Effector memory CD8-positive, alpha-beta T cell (primary cell): ENCODE results near the gene RHCG.

Source experiments
- ATAC-seq: fragments of 150-1000 bp; cut with Tn5 transposase; replicated peaks from 2 replicates; pipeline ENCODE4 v1.10.0; 2021; ENCODE audit warnings: mild to moderate bottlenecking, moderate library complexity
- DNase-seq, 3 experiments: peaks; one replicate each; pipeline ENCODE4 v3.0.0; 2021
- H3K27ac Mint-ChIP-seq, 2 donors: one replicate each; pipeline ENCODE4 v1.8.0; 2022; ENCODE audit warnings: mild to moderate bottlenecking in 2 of 2, mixed read lengths in 2 of 2, moderate library complexity in 2 of 2
- H3K27me3 Mint-ChIP-seq, 2 donors: one replicate each; pipeline ENCODE4 v1.8.0; 2022; ENCODE audit warnings: mixed read lengths in 2 of 2
- H3K36me3 Mint-ChIP-seq: one replicate; pipeline ENCODE4 v1.8.0; 2022; ENCODE audit warnings: mild to moderate bottlenecking, moderate library complexity, mixed read lengths; ENCODE audit not compliant: insufficient read depth
- H3K4me1 Mint-ChIP-seq, 2 donors: one replicate each; pipeline ENCODE4 v1.8.0; 2022; ENCODE audit warnings: low read depth in 2 of 2, mixed read lengths in 2 of 2
- H3K4me3 Mint-ChIP-seq, 2 donors: one replicate each; pipeline ENCODE4 v1.8.0; 2022; ENCODE audit warnings: mild to moderate bottlenecking in 2 of 2, mixed read lengths in 2 of 2, moderate library complexity in 2 of 2
- H3K9me3 Mint-ChIP-seq, 2 donors: one replicate each; pipeline ENCODE4 v1.8.0; 2022; ENCODE audit warnings: mixed read lengths in 2 of 2

RHCG gene

DNA sequence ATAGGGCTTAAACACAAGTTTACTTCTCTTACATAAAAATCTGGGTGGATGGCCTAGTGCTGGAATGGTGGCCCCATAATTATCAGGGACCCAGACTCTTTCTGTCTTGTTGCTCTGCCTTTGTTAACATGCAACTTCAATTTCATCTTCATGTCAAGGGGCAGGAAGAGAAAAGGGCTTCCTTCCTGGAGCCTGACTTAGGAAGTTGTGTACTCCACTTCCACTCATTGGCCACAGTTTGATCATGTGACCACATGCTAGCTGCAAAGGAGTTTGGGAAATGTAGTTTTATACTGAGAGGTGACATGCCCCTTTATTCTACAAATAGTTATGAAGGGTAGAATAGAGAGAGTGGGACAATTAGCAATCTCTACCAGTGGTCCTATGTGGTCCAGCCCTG, 39.3 kb downstream of the RHCG start:
- Mint-ChIP-seq H3K9me3 (no peaks in the 10 kb centered on the region), H3K4me1 (peaks cover 0 to 2% of the 10 kb centered on the region in 2 donors), H3K27me3 (peaks cover 20 to 45% of the 10 kb centered on the region in 2 donors), H3K27ac (no peak overlapping the region), H3K4me3 (no peak overlapping the region), H3K36me3 (peaks cover 5% of the 10 kb centered on the region)
- DNase-seq (no peak), ATAC-seq (no peak)

DNA sequence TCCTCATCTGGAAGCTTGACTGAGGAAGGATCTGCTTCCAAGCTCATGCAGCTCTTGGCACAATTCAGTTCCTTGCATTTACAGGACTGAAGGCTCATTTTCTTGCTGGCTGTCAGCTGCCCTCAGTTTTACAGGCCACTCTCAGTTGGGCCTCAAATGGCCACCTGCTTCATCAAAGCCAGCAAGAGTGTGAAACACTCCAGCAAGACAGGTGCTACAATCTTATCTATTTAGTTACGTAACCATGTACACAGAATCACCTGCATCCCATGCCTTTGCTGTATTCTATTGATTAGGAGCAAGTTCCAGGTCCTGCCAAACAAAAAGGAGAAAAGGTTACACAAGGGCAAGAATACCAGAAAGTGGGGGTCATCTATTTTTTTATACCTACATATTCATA, 40.8 kb downstream of the RHCG start:
- Mint-ChIP-seq H3K27ac (no peak overlapping the region), H3K36me3 (no peaks in the 10 kb centered on the region), H3K9me3 (no peaks in the 10 kb centered on the region), H3K4me3 (no peak overlapping the region), H3K27me3 (peaks cover 18 to 37% of the 10 kb centered on the region in 2 donors), H3K4me1 (no peaks in the 10 kb centered on the region)
- no peak for ATAC-seq
- no peak for DNase-seq

DNA sequence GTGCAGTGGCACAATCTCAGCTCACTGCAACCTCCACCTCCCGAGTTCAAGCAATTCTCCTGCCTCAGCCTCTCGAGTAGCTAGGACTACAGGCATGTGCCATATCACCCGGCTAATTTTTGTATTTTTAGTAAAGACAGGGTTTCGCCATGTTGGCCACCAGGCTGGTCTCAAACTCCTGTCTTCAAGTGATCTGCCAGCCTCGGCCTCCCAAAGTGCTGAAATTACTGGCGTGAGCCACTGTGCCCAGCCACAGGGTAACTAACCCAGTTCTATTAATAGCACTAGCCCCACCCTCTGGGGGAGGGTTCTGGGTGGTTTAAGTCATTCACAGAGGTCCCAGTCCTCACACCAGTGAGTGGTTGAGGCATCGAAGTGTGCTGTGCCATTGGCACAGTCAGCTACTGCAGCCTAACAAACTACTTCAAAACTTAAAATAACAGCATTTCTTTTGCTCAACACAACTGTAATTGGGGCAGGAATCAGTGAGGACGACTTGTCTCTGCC, 44.0 kb downstream of the RHCG start:
- no peak for DNase-seq
- Mint-ChIP-seq H3K9me3 (no peaks in the 10 kb centered on the region), H3K27me3 (peaks cover 42 to 44% of the 10 kb centered on the region in 2 donors), H3K4me3 (no peak overlapping the region), H3K4me1 (no peaks in the 10 kb centered on the region), H3K27ac (no peak overlapping the region), H3K36me3 (no peaks in the 10 kb centered on the region)
- no peak for ATAC-seq

DNA sequence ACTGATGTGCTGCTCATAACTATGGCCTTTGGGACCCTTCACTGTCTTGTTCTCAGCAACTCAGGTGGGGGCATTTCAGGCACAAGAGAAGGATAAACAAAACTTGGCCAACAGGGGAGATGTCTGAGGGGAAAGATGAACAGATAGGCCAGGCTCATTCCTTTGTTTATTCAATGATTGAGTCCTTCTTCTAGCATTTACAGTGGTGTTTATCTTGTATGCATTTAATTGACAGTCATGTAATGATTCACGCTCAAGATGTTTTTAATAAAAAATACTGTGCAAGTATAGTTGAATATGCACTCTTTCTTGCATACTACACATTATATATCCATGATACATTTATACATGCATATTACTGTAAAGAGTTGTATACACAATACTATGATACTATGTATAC, 44.5 kb downstream of the RHCG start:
- Mint-ChIP-seq H3K9me3 (no peaks in the 10 kb centered on the region), H3K36me3 (no peaks in the 10 kb centered on the region)
- no peak for DNase-seq

DNA sequence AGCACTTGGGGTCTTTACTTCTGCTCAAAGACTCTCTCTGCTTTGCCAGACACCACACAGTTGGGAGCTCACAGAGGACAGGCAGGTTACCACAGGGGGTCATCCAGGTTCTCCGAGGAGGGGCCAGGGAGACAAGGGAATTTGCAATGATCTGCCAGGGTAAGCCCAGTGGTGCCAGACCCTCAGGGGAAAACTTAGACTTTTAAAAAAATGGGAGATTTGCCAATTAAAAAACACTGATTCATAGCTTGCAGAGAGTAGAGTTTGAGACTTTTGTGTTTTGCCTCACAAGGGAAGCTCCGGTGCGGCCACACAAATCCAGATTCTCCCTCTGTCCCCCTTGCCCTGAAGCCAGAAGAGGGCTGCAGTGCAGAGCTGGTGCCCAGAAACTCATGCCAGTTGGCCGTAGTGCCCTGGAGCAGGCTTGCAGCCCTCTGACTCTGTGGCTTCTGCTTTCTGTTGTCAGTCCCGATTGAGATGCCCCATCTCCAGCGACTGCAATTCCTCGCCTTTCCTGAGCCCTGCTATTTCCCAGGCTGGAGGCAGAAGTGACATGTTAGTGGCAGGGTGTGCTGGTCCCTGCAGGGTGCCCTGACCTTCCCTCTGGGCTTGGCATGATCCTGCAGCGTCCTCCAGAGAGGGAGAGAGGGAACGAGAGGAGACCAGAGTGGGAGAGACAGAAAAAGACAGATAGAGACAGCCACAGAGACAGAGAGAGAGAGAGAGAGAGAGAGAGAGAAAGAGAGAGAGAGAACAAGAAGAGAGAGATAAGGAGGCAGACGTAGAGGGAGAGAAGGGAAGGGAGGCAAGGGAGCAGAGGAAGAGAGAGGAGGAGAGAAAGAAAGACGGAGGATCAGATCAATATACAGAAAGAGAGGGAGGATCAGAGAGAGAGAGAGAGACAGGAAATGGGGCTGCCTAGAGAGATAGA, 46.0 kb downstream of the RHCG start:
- no peak overlapping the region for H3K4me3 Mint-ChIP-seq
- peaks cover 61 to 64% of the 10 kb centered on the region in 2 donors for H3K27me3 Mint-ChIP-seq

More for the DNA sequence above, 44.5 kb downstream of the RHCG start:
- no peak overlapping the region for H3K27ac Mint-ChIP-seq
- H3K27me3 Mint-ChIP-seq: peaks cover 47 to 49% of the 10 kb centered on the region in 2 donors
- H3K4me1 Mint-ChIP-seq: no peaks in the 10 kb centered on the region
- no peak for ATAC-seq
- no peak overlapping the region for H3K4me3 Mint-ChIP-seq

GRCh38 chr15:89448825-89449224, 47.6 kb downstream of the RHCG start:
- H3K36me3 Mint-ChIP-seq: no peaks in the 10 kb centered on the region
- no peak overlapping the region for H3K4me3 Mint-ChIP-seq
- ATAC-seq (no peak), DNase-seq (no peak)
- peaks cover 69 to 79% of the 10 kb centered on the region in 2 donors for H3K27me3 Mint-ChIP-seq
- H3K9me3 Mint-ChIP-seq: no peaks in the 10 kb centered on the region
- no peaks in the 10 kb centered on the region for H3K4me1 Mint-ChIP-seq
- no peak overlapping the region for H3K27ac Mint-ChIP-seq

More for the DNA sequence above, 46.0 kb downstream of the RHCG start:
- Mint-ChIP-seq H3K36me3 (no peaks in the 10 kb centered on the region), H3K4me1 (no peaks in the 10 kb centered on the region), H3K27ac (no peak overlapping the region), H3K9me3 (no peaks in the 10 kb centered on the region)
- no peak for DNase-seq
- no peak for ATAC-seq

DNA sequence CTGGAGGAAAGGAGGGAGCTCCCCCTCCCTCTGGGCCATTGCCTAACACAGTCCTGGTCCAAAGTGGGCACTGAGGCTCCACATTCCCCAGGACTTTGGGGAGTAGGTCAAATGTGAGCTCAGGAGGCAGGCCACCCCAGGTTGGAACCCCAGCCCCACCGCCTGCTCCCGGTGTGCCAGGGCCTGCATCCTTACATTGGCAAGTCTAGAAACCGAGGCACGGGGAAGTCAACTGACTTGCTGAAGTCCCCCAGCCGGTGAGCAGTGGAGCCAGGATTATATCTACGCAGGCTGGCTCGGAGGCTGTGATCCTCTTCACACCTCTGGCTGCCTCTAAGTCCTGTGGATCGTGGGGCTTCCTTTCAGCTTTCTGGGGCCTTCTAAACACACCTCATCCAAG, 48.7 kb downstream of the RHCG start:
- peaks cover 58 to 85% of the 10 kb centered on the region in 2 donors for H3K27me3 Mint-ChIP-seq
- H3K36me3 Mint-ChIP-seq: peaks cover 3% of the 10 kb centered on the region
- DNase-seq: no peak
- no peak overlapping the region for H3K4me3 Mint-ChIP-seq
- H3K4me1 Mint-ChIP-seq: no peaks in the 10 kb centered on the region
- no peak for ATAC-seq
- H3K9me3 Mint-ChIP-seq: no peaks in the 10 kb centered on the region
- H3K27ac Mint-ChIP-seq: no peak overlapping the region

DNA sequence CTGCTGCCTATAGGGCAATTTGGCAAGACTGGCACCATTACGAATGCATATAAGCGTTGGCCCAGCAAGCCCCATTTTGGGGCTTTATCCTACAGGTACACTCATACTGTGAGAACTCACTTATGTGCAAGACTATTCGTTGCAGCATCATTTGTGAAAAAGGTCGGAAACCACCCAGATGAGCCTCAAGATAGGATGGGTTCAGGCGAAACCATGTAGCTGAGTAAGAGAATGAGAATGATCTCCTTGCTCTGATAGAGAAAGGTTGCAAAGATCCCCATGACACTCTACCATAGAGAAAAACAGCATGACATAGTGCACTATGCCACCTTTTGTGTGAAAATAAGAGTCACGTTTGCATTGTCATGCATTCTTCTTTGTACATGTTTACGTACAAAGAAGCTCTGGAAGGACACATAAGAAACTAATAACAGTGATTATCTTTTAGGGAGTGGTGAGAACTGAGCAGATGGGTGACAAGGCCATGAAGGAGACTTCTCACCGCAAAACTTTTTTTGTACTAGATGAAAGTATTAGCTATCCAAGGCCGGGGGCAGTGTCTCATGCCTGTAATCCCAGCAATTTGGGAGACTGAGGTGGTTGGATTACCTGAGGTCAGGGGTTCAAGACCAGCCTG, 50.0 kb downstream of the RHCG start:
- no peak overlapping the region for H3K4me3 Mint-ChIP-seq
- H3K9me3 Mint-ChIP-seq: no peaks in the 10 kb centered on the region
- H3K27ac Mint-ChIP-seq: no peak overlapping the region
- ATAC-seq (no peak), DNase-seq (no peak)
- peaks cover 0 to 2% of the 10 kb centered on the region in 2 donors for H3K4me1 Mint-ChIP-seq
- H3K36me3 Mint-ChIP-seq: peaks cover 3% of the 10 kb centered on the region
- H3K27me3 Mint-ChIP-seq: peaks cover 63 to 93% of the 10 kb centered on the region in 2 donors

GRCh38 chr15:89445518-89445917, 50.9 kb downstream of the RHCG start:
- ATAC-seq: no peak
- Mint-ChIP-seq H3K4me3 (no peak overlapping the region), H3K9me3 (no peaks in the 10 kb centered on the region), H3K27me3 (peaks cover 57 to 88% of the 10 kb centered on the region in 2 donors), H3K27ac (no peak overlapping the region), H3K36me3 (peaks cover 3% of the 10 kb centered on the region), H3K4me1 (peaks cover 0 to 2% of the 10 kb centered on the region in 2 donors)
- no peak for DNase-seq

GRCh38 chr15:89444241-89445225, 51.9 kb downstream of the RHCG start:
- Mint-ChIP-seq H3K4me3 (no peak overlapping the region), H3K27me3 (peaks cover 55 to 89% of the 10 kb centered on the region in 2 donors), H3K4me1 (peaks cover 0 to 2% of the 10 kb centered on the region in 2 donors), H3K27ac (no peak overlapping the region), H3K9me3 (no peaks in the 10 kb centered on the region), H3K36me3 (peaks cover 3% of the 10 kb centered on the region)
- no peak for ATAC-seq
- no peak for DNase-seq

GRCh38 chr15:89443581-89443980, 52.8 kb downstream of the RHCG start:
- Mint-ChIP-seq H3K9me3 (no peaks in the 10 kb centered on the region), H3K4me1 (peaks cover 0 to 2% of the 10 kb centered on the region in 2 donors), H3K27ac (no peak overlapping the region), H3K27me3 (peaks cover 55 to 91% of the 10 kb centered on the region in 2 donors), H3K4me3 (no peak overlapping the region), H3K36me3 (peaks cover 3% of the 10 kb centered on the region)
- DNase-seq (no peak), ATAC-seq (no peak)

DNA sequence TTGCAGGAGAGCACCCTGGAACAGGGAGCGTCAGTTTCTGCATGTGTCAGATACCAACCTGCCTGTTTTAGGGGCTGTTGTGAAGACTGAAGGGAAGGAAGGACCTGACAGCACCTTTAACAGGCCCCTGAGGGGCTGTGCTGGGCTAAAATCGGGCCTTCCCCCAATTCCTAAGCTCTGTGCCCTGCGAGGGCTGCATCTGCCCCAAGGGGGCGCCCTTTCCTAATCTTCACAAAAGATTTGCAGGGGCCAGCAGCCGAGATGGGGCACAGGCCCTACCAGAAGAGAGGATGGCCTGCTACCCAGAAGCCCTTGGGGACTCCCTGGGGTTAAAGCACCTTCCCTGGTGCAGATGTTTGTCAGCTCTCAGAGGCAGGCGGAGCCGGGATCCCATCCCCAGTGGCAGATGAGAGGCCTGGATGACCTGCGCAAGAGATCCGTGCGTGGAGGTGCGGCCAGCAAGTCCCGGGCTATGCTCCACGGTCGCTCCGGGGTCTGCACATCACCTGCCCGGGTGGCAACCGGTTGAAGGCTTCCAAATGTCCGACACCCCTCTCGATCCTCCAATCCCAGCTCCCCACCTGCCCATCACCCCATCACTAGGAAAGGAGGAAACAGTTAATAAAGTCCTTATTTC, 53.6 kb downstream of the RHCG start:
- Mint-ChIP-seq H3K4me3 (no peak overlapping the region), H3K9me3 (no peaks in the 10 kb centered on the region), H3K4me1 (peaks cover 0 to 2% of the 10 kb centered on the region in 2 donors), H3K36me3 (peaks cover 3% of the 10 kb centered on the region), H3K27ac (no peak overlapping the region), H3K27me3 (peaks cover 56 to 91% of the 10 kb centered on the region in 2 donors)
- ATAC-seq (no peak), DNase-seq (peak; percentile 11 to 23 (median 17))
